ENCODE data around the gene LYRM4.

- TF ChIP-seq PHF21A (IDR thresholded peaks at IDR 0.05; ENCODE audit: borderline replicate concordance, low read depth) (no peak), NR3C1 (CRISPR knock-in tag; IDR thresholded peaks at IDR 0.05) (no peak), ZNF77 (CRISPR knock-in tag; IDR thresholded peaks at IDR 0.05) (no peak), CBX8 (IDR thresholded peaks at IDR 0.05; ENCODE audit: borderline replicate concordance, extremely low read depth, low read depth, low read length, poor library complexity, severe bottlenecking) (no peak), HCFC1 (IDR thresholded peaks at IDR 0.05; ENCODE audit: low read depth, low read length) (no peak), ZBTB11 (CRISPR knock-in tag; IDR thresholded peaks at IDR 0.05) (no peak), YY1 (IDR thresholded peaks at IDR 0.05; ENCODE audit: borderline replicate concordance in 1 of 3, control insufficient read depth in 1 of 3, extremely low read depth in 1 of 3, insufficient read depth in 3 of 3, insufficient read length in 1 of 3, insufficient replicate concordance in 2 of 3, low read depth in 1 of 3, low read length in 2 of 3) (no peak), BHLHE40 (IDR thresholded peaks at IDR 0.05; ENCODE audit: low read length) (peak; percentile 58), POLR2AphosphoS5 (IDR thresholded peaks at IDR 0.05; ENCODE audit: control insufficient read depth, insufficient read depth, low read depth, low read length) (peak; percentile 62; the same call in 1 of the 2 replicates), POLR2A (conservative IDR thresholded peaks at IDR 0.05) (no peak)
- TF ChIP-seq, protein P1, sequence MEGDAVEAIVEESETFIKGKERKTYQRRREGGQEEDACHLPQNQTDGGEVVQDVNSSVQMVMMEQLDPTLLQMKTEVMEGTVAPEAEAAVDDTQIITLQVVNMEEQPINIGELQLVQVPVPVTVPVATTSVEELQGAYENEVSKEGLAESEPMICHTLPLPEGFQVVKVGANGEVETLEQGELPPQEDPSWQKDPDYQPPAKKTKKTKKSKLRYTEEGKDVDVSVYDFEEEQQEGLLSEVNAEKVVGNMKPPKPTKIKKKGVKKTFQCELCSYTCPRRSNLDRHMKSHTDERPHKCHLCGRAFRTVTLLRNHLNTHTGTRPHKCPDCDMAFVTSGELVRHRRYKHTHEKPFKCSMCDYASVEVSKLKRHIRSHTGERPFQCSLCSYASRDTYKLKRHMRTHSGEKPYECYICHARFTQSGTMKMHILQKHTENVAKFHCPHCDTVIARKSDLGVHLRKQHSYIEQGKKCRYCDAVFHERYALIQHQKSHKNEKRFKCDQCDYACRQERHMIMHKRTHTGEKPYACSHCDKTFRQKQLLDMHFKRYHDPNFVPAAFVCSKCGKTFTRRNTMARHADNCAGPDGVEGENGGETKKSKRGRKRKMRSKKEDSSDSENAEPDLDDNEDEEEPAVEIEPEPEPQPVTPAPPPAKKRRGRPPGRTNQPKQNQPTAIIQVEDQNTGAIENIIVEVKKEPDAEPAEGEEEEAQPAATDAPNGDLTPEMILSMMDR (IDR thresholded peaks at IDR 0.05 in 2 of 3, conservative IDR thresholded peaks at IDR 0.05 in 1 of 3; ENCODE audit: insufficient read depth in 2 of 3, low read depth in 1 of 3, low read length in 3 of 3): no peak
- TF ChIP-seq, protein P2, sequence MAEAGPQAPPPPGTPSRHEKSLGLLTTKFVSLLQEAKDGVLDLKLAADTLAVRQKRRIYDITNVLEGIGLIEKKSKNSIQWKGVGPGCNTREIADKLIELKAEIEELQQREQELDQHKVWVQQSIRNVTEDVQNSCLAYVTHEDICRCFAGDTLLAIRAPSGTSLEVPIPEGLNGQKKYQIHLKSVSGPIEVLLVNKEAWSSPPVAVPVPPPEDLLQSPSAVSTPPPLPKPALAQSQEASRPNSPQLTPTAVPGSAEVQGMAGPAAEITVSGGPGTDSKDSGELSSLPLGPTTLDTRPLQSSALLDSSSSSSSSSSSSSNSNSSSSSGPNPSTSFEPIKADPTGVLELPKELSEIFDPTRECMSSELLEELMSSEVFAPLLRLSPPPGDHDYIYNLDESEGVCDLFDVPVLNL (CRISPR knock-in tag; IDR thresholded peaks at IDR 0.05; ENCODE audit: low read depth): no peak
- TF ChIP-seq, protein P3, sequence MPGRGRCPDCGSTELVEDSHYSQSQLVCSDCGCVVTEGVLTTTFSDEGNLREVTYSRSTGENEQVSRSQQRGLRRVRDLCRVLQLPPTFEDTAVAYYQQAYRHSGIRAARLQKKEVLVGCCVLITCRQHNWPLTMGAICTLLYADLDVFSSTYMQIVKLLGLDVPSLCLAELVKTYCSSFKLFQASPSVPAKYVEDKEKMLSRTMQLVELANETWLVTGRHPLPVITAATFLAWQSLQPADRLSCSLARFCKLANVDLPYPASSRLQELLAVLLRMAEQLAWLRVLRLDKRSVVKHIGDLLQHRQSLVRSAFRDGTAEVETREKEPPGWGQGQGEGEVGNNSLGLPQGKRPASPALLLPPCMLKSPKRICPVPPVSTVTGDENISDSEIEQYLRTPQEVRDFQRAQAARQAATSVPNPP (IDR thresholded peaks at IDR 0.05; ENCODE audit: borderline replicate concordance, insufficient read depth, insufficient read length): no peak
Measured at GRCh38 chr6:5270093-5270680, 9.4 kb upstream of the LYRM4 start.

Data from K562 (cell line).